ENCODE results near the gene LYRM4.

DNA sequence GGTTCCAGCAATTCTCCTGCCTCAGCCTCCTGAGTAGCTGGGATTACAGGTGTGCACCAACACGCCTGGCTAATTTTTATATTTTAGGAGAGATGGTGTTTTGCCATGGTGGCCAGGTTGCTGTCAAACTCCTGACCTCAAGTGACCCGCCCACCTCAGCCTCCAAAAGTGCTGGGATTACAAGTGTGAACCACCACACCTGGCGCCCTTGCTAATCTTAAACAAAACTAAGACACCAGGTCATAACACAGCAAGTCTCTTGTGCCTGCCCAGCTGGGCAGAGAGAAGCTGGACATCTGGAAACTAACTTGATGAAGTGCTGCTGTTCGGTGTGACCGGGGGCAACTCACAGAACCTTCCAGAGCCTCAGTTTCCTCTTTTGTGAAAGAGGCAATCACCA is 107.6 kb downstream of the LYRM4 start:
- TF ChIP-seq, protein P1, sequence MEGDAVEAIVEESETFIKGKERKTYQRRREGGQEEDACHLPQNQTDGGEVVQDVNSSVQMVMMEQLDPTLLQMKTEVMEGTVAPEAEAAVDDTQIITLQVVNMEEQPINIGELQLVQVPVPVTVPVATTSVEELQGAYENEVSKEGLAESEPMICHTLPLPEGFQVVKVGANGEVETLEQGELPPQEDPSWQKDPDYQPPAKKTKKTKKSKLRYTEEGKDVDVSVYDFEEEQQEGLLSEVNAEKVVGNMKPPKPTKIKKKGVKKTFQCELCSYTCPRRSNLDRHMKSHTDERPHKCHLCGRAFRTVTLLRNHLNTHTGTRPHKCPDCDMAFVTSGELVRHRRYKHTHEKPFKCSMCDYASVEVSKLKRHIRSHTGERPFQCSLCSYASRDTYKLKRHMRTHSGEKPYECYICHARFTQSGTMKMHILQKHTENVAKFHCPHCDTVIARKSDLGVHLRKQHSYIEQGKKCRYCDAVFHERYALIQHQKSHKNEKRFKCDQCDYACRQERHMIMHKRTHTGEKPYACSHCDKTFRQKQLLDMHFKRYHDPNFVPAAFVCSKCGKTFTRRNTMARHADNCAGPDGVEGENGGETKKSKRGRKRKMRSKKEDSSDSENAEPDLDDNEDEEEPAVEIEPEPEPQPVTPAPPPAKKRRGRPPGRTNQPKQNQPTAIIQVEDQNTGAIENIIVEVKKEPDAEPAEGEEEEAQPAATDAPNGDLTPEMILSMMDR (IDR thresholded peaks at IDR 0.05; ENCODE audit: insufficient read depth, low read length, poor library complexity, severe bottlenecking), result no peak
- no peak for TF ChIP-seq EZH2phosphoT487 (conservative IDR thresholded peaks at IDR 0.05; ENCODE audit: low read length)

Data from SU-DHL-6 (cell line).